ENCODE results near the gene EML4.
"Not testable (repeated sequence)": the region's sequence is repeated elsewhere in the genome, so short reads cannot be mapped to it uniquely, and the experiment has no call there.

Gene EML4

GRCh38 chr2:42127425-42128424, 41.4 kb upstream of the EML4 start:
- Mint-ChIP-seq H3K4me3 (no peak overlapping the region), H3K27me3 (ENCODE audit: low read depth) (no peaks in the 10 kb centered on the region), H3K9me3 (peaks cover 3% of the 10 kb centered on the region), H3K27ac (peak overlapping the region; percentile 82 to 93 (median 93)), H3K36me3 (ENCODE audit: low read depth) (peaks cover 4% of the 10 kb centered on the region), H3K4me1 (peaks cover 84% of the 10 kb centered on the region)
- no peak for TF ChIP-seq CTCF (IDR thresholded peaks at IDR 0.05; ENCODE audit: unreplicated experiment in 3 of 3)

- Mint-ChIP-seq H3K36me3 (ENCODE audit: low read depth) (no peaks in the 10 kb centered on the region), H3K27ac (peak overlapping the region; percentile 82 to 93 (median 93)), H3K4me3 (peak overlapping the region in 1 of 3 experiments; percentile 51), H3K4me1 (peaks cover 89% of the 10 kb centered on the region), H3K27me3 (ENCODE audit: low read depth) (no peaks in the 10 kb centered on the region), H3K9me3 (no peaks in the 10 kb centered on the region)
- TF ChIP-seq CTCF (IDR thresholded peaks at IDR 0.05; ENCODE audit: unreplicated experiment in 3 of 3) = no peak
Measured at GRCh38 chr2:42128721-42129486, 40.2 kb upstream of the EML4 start.

DNA sequence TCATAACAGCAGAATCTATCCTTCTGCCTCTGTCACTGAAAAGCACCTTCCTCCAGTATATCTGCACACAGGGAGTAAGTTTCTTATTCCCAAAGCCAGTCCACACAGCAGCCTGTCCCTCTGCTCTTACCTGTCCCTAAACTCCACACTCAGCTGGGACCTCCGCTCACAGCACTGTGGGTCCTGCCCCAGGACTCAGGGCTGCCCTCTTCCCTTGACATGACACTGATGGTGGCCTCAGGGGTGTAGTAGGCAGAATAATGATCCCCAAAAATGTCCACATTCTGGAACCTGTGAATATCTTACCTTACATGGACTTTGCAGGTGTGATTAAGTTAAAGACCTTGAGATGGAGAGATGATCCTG, 39.7 kb upstream of the EML4 start:
- peak overlapping the region; percentile 82 to 93 (median 93) for H3K27ac Mint-ChIP-seq
- H3K27me3 Mint-ChIP-seq (ENCODE audit: low read depth) = no peaks in the 10 kb centered on the region
- TF ChIP-seq CTCF (IDR thresholded peaks at IDR 0.05; ENCODE audit: unreplicated experiment in 3 of 3) = no peak
- peaks cover 88% of the 10 kb centered on the region for H3K4me1 Mint-ChIP-seq
- no peaks in the 10 kb centered on the region for H3K9me3 Mint-ChIP-seq
- peak overlapping the region in 1 of 3 experiments; percentile 18 for H3K4me3 Mint-ChIP-seq
- H3K36me3 Mint-ChIP-seq (ENCODE audit: low read depth) = no peaks in the 10 kb centered on the region

GRCh38 chr2:42129947-42130346, 39.2 kb upstream of the EML4 start:
- Mint-ChIP-seq H3K36me3 (ENCODE audit: low read depth) (no peaks in the 10 kb centered on the region), H3K9me3 (no peaks in the 10 kb centered on the region), H3K27ac (peak overlapping the region; percentile 82 to 93 (median 93)), H3K27me3 (ENCODE audit: low read depth) (no peaks in the 10 kb centered on the region), H3K4me3 (no peak overlapping the region), H3K4me1 (peaks cover 90% of the 10 kb centered on the region)
- TF ChIP-seq CTCF (IDR thresholded peaks at IDR 0.05; ENCODE audit: unreplicated experiment in 3 of 3) = no peak

DNA sequence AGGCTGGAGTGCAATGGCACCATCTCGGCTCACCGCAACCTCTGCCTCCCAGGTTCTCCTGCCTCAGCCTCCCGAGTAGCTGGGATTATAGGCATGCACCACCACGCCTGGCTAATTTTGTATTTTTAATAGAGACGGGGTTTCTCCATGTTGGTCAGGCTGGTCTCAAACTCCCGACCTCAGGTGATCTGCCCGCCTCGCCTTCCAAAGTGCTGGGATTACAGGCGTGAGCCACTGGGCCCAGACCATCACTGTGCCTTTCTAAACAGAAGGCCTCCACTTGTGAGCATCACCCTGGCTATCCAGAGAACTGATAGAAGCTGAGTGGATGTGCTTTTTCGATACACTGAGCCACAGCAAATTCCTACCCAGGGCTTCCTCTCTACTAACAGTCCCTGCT, 38.3 kb upstream of the EML4 start:
- H3K27me3 Mint-ChIP-seq (ENCODE audit: low read depth); H3K4me3 Mint-ChIP-seq; H3K9me3 Mint-ChIP-seq; H3K36me3 Mint-ChIP-seq (ENCODE audit: low read depth): not testable (repeated sequence)
- Mint-ChIP-seq H3K4me1 (peaks cover 92% of the 10 kb centered on the region), H3K27ac (peak overlapping the region; percentile 76 to 95 (median 93))

Data from nephron (organoid).